Hematopoietic multipotent progenitor cell treated with erythropoietin and hydrocortisone succinate and interleukin-3 and kit ligand, for 15 days (in vitro differentiated cells): Measurements from ENCODE around the gene MCAT.

Experiments used
- DNase-seq: peaks from one replicate; pipeline ENCODE4 v3.0.0-alpha.2; 2015; ENCODE audit warnings: low spot score

Gene MCAT, protein sequence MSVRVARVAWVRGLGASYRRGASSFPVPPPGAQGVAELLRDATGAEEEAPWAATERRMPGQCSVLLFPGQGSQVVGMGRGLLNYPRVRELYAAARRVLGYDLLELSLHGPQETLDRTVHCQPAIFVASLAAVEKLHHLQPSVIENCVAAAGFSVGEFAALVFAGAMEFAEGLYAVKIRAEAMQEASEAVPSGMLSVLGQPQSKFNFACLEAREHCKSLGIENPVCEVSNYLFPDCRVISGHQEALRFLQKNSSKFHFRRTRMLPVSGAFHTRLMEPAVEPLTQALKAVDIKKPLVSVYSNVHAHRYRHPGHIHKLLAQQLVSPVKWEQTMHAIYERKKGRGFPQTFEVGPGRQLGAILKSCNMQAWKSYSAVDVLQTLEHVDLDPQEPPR

DNA sequence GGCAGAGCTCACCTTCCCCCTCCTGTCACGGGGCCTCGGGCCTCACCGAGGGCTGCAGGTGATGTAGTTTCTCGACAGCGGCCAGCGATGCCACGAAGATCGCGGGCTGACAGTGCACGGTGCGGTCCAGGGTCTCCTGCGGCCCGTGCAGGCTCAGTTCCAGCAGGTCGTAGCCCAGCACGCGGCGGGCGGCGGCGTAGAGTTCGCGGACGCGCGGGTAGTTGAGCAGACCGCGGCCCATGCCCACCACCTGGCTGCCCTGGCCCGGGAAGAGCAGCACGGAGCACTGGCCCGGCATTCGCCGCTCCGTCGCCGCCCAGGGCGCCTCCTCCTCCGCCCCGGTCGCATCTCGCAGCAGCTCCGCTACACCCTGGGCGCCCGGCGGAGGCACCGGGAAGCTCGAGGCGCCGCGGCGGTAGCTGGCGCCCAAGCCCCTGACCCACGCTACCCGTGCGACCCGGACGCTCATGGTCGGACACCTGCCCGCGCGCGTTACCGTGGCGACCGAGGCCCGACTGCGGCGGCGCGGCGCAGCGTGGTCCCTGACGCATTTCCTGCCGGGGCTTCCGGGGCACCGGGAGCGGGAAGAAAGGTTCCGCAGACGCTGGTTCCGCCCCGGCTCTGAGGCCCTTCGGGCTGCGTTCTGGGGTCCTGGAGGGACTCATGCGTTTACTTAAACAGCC, at the start of gene MCAT:
Gene MCAT (minus strand): TSS at position 519 of the 683 bp plus-strand sequence. CDS start 50 bp downstream, at position 469.
- peak; percentile 82 for DNase-seq

DNA sequence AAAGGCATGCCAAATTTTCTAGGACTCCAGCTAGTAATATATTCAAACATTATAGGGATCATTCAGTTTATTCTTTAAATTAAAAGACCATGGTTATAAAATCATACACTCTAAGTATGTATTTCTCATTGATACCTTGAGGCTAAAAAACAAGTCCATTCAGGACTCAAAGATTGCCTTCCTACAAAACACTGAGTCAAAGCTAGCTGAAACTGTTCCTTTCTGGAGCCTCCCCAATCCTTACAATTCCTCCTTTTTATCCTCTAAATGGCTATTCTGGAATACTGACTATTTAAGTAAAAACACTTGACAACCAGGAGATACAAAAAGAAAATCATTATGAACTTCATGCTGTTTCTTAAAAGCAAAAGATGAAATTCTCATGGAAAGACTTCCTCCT, 48.6 kb upstream of the MCAT start:
- DNase-seq = no peak

DNA sequence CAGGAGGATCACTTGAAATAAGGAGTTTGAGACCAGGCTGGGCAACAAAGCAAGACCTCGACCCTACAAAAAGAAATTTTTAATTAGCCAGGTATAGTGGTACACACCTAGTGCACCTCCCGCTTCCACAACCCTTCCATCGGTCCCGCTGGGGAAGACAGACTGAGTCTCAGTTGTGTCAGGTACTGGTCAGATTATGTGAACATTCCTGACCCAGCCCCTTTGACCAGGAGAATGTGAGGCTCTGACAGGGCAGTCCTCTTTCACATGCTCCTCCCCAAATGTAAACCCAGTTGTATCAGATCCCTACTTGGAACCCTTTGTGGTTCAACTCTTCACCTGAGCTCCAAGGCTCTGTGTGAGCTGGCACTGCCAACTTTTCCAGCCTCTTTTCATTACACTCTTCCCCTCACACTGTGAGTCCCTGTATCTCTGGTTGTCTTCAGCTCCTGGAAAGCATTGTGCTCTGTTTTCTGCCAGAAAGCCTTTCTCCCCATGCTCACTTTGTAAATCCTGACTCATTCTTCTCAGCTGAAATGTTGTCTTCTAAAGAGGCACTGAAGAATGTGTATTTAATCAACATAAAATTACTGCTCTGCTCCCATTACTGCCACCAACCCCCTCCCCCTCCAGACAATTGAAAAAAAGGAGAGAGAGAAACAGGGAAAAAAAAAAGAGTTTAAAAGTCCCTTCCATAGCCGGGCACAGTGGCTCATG, 45.8 kb upstream of the MCAT start:
- DNase-seq = no peak

DNA sequence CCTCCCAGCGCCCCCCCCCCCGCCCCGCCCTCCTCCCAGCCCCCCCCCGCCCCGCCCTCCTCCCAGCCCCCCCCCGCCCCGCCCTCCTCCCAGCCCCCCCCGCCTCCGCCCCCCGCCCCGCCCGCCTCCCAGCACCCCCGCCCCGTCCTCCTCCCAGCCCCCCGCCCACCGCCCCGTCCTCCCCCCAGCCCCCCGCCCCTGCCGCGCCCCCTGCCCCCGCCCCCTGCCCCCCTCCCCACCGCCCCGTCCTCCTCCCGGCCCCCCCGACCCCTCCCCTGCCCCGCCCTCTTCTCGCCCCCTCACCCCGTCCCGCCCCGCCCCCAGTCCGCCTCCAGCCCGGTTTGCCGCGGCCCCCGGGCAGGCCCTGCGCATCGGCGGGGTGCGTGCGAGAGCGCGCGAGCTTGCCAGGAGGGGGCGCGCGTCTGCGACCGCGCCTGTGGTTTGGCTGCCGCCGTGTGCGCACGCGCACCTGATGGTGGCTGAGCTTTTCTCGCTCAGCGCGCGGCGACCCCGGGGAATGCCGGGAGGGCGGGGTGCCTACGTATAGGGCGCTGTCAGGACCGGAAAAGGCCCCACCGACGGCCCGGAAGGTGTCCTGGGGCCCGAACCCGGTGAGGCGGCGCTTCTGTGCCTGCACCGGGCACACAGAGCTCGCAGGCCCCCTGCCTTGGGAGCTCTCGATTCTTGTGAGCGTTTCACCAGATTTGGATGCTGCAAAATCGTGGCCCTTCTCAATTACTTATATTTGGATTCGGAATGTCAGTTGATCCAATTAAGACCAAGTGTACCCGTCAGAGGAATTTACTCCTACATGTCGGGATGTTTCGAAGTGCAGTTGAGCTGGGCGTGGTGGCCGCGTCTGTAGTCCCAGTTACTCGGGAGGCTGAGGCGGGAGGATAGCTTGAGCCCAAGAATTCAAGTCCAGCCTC, 44.2 kb upstream of the MCAT start:
- DNase-seq = peak; percentile 96

DNA sequence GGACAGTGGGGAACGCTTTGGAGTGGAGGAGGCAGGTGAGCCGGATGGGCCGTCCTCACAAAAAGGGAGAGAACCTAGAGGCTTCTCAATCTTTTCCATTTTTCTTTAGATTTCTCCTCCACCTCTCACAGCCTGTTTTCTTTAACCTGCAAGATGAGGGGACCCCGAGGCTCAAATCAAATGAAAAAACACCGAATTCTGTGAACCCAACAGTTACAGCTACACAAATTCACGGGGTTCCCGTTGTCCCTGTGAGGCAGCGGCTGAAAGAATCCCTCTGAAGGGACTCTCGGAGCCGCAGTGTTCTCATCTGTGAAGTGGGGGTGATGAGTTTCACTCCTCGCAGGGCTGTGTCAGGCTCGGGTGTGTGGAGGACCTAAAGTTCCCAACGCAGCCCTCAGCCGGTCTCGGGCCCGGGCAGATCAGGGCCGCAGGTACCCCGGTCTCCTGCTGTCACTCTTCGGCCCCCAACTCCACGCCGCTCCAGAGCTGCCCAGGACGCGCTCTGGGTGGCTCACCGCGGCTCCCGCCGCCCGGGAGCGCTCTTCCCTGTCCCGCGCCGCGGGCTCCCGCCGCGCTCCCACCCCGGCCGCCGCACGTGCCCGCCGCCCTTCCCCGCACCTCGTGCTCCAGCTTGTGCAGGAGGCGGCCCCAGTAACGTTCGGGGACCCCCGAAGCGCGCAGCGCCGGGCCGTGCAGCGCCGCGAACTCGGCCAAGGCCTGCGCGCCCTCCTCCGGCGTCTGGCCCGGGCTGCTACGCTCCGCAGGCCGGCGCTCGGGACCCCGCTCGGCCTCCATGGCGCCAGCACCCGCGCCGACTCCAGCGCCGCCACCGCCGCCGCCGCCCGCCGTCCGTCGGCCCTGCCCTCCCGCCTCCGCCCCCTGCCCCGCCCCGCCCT, 43.3 kb upstream of the MCAT start, which contains the start of gene TTLL12:
Gene TTLL12 (minus strand): TSS at position 863 of the 899 bp plus-strand sequence. CDS start 65 bp downstream, at position 798.
- peak; percentile 67 for DNase-seq

DNA sequence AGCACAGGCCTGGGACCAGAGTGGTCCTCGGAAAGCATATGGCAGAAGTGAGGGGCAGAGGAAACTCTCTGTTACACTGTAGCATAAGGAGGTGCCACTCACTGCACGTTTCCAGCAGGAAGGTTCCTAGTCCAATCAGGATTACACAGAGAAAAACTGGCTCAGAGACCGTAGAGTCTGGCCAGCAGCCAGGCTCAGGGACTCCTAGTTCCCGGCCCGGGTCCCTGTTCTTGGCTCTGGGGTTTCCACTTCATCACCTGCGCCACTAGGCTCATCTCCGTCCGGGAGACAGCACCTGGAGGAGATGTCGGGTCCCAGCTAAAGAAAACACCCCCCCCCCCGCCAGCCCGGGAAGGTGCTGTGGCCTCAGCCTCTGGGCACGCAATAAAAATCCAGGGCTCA, 42.7 kb upstream of the MCAT start:
- peak; percentile 35 for DNase-seq

DNA sequence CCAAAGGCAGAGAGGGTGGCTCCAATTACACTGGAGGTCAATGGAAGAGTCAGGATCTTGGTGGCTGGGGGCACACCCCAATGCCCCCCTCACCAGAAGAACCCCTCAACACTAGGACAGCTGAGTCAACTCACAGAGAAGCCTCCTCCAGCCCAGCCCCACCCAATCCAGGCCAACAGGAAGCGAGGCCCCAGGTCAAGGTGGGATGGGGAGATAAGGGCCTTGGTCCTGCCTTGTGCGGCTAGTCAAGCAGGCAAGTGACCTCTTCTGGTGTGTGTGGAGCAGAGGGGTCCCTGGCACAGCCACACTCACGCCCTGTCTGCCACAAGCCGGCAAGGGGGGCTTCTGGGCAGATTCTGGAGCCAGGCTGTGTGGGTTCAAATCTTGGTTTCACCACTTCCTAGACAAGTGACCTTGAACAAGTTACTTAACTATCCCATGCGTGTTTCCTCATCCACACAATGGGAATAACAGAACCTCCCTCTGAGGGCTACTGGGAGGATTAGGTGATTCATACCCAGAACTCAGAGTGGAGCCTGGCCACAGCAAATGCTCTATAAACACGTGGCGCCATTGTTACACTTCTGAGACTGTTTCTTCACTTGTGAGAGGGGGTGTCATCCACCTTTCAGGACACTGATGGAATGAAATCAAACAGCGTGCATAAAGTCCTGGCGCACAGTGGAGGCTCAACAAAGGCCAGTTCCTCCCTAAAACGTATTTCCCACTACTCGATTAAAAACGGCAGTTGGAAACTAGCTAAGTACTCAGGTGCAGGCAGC, 40.5 kb upstream of the MCAT start:
- peak; percentile 88 for DNase-seq

DNA sequence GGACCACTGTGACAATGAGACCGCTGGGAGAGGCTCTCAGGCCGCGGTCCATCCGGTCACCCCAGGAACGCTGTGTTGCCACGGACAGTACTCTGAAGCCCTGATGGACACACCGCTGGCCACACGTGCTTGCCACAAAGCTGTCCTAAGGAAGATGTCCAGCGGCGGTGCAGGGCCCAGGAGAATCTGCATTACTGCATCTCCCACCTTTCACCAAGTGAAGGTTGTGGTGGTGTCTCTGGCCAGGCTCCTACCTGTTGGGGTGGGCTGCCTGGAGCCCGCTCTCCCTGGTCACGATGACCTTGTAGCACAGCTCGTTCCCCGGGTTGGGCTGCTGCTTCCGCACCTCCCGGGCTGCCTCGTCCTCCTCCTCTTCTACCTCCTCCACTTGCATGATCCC, 39.5 kb upstream of the MCAT start:
- DNase-seq = no peak

DNA sequence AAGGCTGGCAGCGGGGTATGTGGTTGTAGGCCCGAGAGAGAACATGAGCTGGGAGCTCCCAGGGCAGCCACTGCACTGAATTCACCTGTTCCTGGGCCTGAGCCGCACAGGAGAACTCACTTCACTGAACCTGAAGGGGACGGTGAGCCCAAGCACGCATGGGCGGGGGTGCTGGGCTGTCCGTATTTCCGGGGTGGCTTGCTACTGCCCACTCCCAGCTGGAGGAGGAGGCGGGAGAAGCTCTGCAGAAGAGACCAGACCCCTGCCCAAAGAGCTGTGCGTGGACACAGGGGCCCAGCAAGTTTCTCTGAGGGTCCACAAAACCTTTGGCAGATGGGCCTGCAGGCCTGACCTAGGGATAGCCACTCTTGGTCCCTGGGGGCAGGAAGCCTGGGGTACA, 38.9 kb upstream of the MCAT start:
- DNase-seq = no peak

DNA sequence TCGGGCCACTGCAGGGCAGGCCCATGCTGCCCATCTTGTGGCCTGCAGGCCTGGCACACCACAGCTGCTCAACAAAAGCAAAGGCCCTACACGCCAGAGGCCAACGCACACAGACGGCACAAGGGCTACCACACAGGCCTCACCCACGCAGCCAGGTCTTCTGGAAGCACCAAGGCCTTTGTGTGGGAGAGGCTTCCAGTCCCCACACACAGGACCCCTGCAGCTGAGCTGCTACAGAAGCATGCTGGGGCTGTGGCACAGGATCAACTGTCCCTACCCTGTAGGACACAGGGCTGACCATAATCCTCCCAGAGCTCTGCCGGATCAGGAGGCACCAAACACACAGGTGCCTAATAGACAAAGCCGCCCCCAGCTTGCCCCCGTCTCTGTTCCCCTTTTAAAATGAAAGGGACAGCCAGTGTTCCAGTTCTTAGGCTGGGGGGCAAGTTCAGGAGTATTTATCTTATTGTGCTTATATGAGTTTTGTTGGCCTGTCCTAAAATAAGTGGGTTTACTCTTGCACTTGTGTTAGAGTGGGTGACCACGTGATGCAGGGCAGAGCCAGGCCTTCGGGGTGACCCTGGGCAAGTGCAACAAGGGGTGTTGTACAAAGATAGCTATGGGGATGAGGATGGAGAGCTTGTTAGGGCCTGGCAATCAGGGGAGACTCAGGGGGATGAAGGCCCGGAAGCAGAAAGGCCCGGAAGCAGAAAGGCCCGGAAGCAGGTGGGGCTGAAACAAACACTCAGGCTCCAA, 38.3 kb upstream of the MCAT start:
- no peak for DNase-seq

DNA sequence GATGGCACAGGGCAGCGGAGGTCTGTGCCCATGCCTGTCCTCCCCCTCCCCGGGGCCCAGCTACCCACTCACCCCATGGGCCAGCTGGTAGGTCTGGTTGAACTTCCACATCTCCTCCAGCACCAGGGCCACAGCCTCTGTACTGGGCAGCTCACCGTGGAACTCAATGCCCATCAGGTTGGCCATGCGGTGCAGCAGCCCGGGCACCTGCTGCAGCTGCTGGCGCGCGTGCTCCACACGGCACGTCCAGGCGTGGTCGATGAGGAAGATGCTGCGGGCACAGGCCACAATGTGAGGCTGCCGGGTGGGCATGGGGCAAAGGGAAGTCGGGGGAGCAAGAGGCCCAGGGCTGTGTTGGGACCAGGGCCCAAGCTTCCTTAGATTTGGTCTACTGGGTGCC, 37.5 kb upstream of the MCAT start:
- no peak for DNase-seq

DNA sequence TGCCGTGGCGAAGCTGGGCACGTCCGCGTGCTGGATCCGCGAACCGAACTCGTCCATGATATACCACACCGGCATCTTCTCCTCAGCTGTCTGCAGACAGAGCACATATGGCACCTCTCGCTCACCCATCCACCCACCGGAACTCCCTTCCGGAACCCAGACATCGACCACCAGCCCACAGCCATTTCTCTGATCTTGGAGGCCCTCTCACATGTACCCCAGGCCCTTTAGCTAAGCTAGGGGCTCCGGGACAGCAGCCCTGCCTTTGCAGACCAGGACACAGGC, 36.7 kb upstream of the MCAT start:
- DNase-seq = no peak

DNA sequence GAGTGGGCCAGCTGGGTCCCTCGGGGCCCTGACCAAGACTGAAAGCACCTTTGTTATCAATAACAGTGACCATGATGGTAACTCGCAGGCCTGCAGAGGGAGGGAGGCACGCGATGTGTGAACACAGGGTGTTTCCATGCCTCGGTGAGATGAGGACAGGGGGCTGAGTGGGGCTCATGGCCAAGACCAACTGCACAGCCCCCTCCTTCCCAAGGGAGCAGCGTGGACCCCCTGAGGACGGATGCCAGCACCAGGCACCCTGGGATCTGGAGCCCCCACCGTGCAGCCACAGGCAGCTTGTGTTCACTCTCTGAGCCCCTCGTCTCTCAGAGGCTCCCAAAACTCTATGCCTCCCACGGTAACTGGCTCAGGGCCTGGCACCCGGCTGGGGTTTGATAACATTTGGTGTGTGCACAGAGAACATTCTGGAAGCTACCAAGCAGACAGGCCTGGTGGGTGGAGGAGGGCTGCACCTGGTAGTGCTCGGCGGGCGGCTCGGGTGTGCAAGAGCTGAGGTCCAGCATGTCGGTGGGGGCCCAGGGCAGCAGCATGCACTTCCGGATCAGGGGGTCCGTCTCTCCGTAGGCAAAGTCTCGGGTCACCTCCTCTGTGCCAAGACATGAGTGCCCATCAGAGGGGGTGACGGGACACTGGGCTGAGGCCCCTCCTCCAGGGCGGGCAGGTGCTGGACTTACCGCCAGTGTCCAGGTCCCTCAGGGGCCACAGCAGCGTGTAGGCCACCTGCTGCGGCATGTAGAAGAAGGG, 36.1 kb upstream of the MCAT start:
- DNase-seq = no peak

DNA sequence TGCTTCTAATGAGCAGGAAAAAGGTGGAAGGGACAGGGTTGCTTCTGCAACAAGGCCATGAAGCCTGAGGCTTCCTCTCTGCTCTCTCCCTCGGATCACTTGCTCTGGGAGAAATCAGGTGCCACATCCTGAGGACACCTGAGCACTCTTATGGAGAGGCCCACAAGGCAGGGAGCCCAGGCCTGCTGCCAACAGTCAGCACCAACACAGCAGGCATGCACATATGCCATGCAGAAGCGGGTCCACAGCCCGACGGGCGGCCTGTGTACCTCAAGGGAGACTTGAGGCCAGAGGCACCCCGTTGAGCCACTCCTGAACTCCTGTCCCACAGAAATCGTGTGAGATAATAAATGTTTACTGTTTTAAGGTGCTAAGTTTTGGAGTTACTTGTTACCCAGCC, 34.3 kb upstream of the MCAT start:
- no peak for DNase-seq

DNA sequence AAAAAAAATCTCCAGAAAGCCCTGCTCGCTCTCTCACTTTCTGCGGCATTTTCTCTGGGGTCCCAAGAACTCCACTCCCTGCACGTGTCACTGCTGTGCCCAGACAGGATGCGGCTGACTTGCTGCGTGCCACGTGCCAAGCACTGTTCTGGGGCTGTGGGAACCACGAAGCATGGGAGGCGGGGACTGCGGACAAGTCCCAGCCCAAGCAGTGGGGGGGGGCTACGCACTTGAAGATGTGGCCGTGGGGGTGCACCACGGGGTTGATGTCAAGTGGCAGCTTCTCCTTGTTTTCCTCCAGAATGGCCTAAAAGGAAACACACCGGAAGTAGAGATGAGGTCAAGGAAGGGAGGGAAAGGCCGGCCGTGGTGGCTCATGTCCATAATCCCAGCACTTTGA, 32.9 kb upstream of the MCAT start:
- DNase-seq = no peak

DNA sequence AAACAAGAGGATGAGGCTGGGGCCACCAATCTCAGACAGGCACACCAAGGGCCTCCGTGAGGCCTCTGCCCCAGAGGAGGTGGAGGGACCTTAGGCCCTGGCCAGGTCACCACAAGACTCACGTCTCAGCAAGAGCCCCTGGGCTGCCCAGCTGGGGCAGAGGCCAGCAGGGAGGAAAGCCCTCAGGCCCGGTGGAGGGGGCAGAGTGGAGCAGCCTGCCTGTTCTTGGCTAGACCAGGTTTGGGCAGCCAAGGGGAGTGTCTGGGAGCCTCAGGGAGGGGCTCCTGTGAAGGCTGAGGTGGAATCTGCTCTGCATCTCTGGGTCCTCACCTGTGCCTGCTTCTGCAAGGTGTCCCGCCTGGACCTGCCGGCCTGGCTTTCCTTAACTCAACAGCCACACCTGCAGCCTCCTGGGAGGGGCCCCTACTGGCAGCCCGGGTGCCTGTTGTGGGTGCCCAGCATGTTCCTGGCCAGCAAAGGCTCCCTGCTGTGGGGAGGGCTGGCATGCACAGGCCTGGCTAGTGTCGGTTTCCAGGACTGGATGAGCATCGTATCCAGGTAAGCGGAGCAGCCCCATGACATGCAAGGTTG, 31.8 kb upstream of the MCAT start:
- DNase-seq = no peak

DNA sequence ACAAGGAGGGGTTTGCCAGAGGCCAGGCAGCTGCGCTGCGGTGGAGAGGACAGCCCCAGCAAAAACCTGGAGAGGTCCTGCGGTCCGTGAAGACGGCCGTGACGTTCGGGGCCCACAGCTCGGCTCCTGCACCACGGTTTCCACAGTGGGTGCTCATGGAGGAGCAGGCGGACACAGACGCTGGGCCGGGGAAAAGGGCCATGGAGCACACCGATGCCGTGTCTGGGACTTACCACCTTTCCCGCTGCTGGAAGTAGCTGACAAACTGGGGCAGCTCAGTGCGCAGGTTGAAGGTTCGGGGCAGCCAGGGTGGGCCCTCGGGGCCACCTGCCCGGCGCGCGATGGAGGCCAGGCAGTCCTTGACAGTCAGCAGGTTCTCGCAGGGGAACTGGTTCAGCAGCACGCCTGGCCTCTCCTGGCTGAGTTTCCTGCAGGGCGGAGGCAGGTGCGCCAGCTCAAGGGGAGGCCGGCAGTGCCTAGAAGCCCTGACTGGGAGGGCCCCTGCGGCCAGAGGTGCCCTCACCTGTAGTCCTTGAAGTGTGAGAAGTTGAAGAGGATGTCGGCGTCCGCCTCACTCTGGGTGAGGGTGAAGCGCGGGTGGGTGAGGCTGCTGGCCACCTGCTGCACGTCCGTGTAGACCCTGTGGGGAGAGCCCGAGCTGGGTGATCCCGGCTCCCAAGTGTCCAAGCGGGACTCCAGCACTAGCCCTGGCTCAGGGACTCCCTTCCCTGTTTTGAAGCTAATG, 30.9 kb upstream of the MCAT start:
- no peak for DNase-seq
